Measurements from ENCODE around the gene KHDRBS1. TPM values are rescaled to one million over a fixed set of nuclear protein-coding genes. Genes with fewer than 3 reads are reported as not detected.

Gene KHDRBS1
- total RNA-seq, 1 experiment from 2014 or later, result 267 TPM

DNA sequence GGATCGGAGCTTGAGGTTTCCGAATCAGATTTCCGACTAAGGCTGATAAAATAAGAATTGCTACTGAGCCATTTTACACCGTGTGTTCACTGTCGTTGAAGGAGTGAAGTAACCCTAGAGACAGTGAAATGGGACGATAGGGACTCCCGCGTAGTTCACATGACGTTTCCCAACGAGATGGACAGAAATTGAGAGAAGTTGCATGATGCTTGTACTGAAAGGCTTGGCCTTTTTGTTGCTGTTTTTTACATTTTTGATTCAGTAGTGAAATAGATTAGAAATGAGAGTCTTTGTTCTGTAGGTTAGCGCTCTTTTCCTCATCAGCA, 1.2 kb downstream of the KHDRBS1 start:
- TF ChIP-seq, protein P1, sequence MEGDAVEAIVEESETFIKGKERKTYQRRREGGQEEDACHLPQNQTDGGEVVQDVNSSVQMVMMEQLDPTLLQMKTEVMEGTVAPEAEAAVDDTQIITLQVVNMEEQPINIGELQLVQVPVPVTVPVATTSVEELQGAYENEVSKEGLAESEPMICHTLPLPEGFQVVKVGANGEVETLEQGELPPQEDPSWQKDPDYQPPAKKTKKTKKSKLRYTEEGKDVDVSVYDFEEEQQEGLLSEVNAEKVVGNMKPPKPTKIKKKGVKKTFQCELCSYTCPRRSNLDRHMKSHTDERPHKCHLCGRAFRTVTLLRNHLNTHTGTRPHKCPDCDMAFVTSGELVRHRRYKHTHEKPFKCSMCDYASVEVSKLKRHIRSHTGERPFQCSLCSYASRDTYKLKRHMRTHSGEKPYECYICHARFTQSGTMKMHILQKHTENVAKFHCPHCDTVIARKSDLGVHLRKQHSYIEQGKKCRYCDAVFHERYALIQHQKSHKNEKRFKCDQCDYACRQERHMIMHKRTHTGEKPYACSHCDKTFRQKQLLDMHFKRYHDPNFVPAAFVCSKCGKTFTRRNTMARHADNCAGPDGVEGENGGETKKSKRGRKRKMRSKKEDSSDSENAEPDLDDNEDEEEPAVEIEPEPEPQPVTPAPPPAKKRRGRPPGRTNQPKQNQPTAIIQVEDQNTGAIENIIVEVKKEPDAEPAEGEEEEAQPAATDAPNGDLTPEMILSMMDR (conservative IDR thresholded peaks at IDR 0.05), result no peak
- peaks cover 23 to 25% of the 10 kb centered on the region in 2 experiments for H3K4me1 Mint-ChIP-seq
- Histone ChIP-seq H3K9me3 (ENCODE audit: control insufficient read depth, low read depth, low read length) (no peaks in the 10 kb centered on the region), H2AK5ac (ENCODE audit: insufficient read length, low read length) (no peak overlapping the region), H3K23me2 (ENCODE audit: insufficient read length, low read depth, low read length, poor library complexity, severe bottlenecking) (peaks cover 7% of the 10 kb centered on the region), H3T11ph (ENCODE audit: low read length) (no peak overlapping the region), H4K20me1 (ENCODE audit: control insufficient read depth, insufficient read depth, insufficient read length) (no peaks in the 10 kb centered on the region), H2BK120ac (ENCODE audit: low read depth, low read length, poor library complexity, severe bottlenecking) (no peak overlapping the region), H2BK12ac (ENCODE audit: insufficient read length, low read depth, low read length) (no peak overlapping the region), H2AFZ (ENCODE audit: low read length) (no peak overlapping the region), H2BK15ac (ENCODE audit: low read depth, low read length) (no peak overlapping the region), H3K9ac (ENCODE audit: extremely low read depth, insufficient read length, low read length) (peak overlapping the region; percentile 83), H4K91ac (ENCODE audit: insufficient read length, low read depth, low read length) (no peak overlapping the region), H3K56ac (ENCODE audit: insufficient read length, low read depth, low read length) (no peak overlapping the region), H3K4me2 (ENCODE audit: insufficient read depth, insufficient read length, low read length) (peak overlapping the region; percentile 93), H3K4ac (ENCODE audit: low read depth, low read length) (no peak overlapping the region), H2BK20ac (ENCODE audit: low read depth, low read length, poor library complexity, severe bottlenecking) (no peak overlapping the region), H3K18ac (ENCODE audit: insufficient read length, low read depth, low read length) (no peak overlapping the region), H3K27ac (ENCODE audit: insufficient read length, low read depth, low read length) (no peak overlapping the region), H3K27me3 (ENCODE audit: insufficient read depth, low read length) (no peaks in the 10 kb centered on the region), H3K79me1 (ENCODE audit: insufficient read depth, low read depth, low read length, poor library complexity, severe bottlenecking) (no peaks in the 10 kb centered on the region), H2BK5ac (ENCODE audit: insufficient read length, low read length) (no peak overlapping the region), H3K23ac (ENCODE audit: insufficient read length, low read depth, low read length) (no peak overlapping the region), H4K5ac (ENCODE audit: insufficient read length, low read depth, low read length) (no peak overlapping the region), H4K8ac (replicated peaks; ENCODE audit: insufficient read length, low read depth, low read length) (no peak overlapping the region), H3K4me1 (ENCODE audit: insufficient read depth, low read length) (no peaks in the 10 kb centered on the region), H3K79me2 (ENCODE audit: insufficient read depth, low read length) (peaks cover 51% of the 10 kb centered on the region), H3K14ac (ENCODE audit: insufficient read depth, low read length) (peak overlapping the region; percentile 33; the same call in 1 of the 2 replicates)
- WGBS (ENCODE audit: extremely low coverage, insufficient read length, low lambda C conversion rate), result no CpG with 5 or more reads among the region's 11 CpGs
- no peaks in the 10 kb centered on the region; a peak in 1 of 5 replicates for H3K9me3 Mint-ChIP-seq
- H3K27me3 Mint-ChIP-seq (ENCODE audit: low read depth), result no peaks in the 10 kb centered on the region
- no peak for DNase-seq
- peak overlapping the region; percentile 2 to 96 (median 53); a peak in 4 of 7 replicates for H3K27ac Mint-ChIP-seq
- peak overlapping the region; percentile 98 to 99 for H3K4me3 Mint-ChIP-seq
- peaks cover 12 to 28% (median 16%) of the 10 kb centered on the region in 3 experiments for H3K36me3 Mint-ChIP-seq (ENCODE audit: insufficient read depth in 1 of 3, low read depth in 3 of 3)

Data from H9 (cell line).